GM20431 (cell line): ENCODE measurements around the gene NKX2-3.

Source experiments
- in situ Hi-C: fragments of 300-500 bp; cut with MseI, MboI; formaldehyde crosslinking; loops from one replicate; pipeline ENCODE4 v1.15.0; 2020; ENCODE audit warnings: low sequenced_read_pairs; ENCODE audit not compliant: unreplicated experiment

The NKX2-3 gene

GRCh38 chr10:99532687-99533495 lies at the start of gene NKX2-3:
Gene NKX2-3 (plus strand): TSS chr10:99532942. CDS start chr10:99533132, 190 bp downstream.
- in situ Hi-C loops: no loop called here

GRCh38 chr10:99484626-99485581 lies 47.8 kb upstream of the NKX2-3 start:
- in situ Hi-C loops: no loop called here

- in situ Hi-C loops: no loop called here
These were observed 45.5 kb upstream of the NKX2-3 start for GRCh38 chr10:99487125-99487807.

GRCh38 chr10:99489271-99489670 lies 43.5 kb upstream of the NKX2-3 start:
- in situ Hi-C loops: no loop called here

GRCh38 chr10:99497343-99498025 lies 35.3 kb upstream of the NKX2-3 start:
- in situ Hi-C loops: no loop called here

GRCh38 chr10:99506416-99506815 lies 26.3 kb upstream of the NKX2-3 start:
- in situ Hi-C loops: no loop called here

- in situ Hi-C loops: no loop called here
These were observed 25.5 kb upstream of the NKX2-3 start for GRCh38 chr10:99507265-99507664.

GRCh38 chr10:99513061-99513460 lies 19.7 kb upstream of the NKX2-3 start:
- in situ Hi-C loops: no loop called here

GRCh38 chr10:99519690-99520039 lies 13.1 kb upstream of the NKX2-3 start:
- in situ Hi-C loops: no loop called here

- in situ Hi-C loops: no loop called here
These were observed 12.5 kb upstream of the NKX2-3 start for GRCh38 chr10:99520040-99520846.

GRCh38 chr10:99520847-99521764 lies 11.6 kb upstream of the NKX2-3 start:
- in situ Hi-C loops: no loop called here

GRCh38 chr10:99521765-99522469 lies 10.8 kb upstream of the NKX2-3 start:
- in situ Hi-C loops: no loop called here

- in situ Hi-C loops: no loop called here
These were observed 10.1 kb upstream of the NKX2-3 start for GRCh38 chr10:99522470-99523250.

- in situ Hi-C loops: no loop called here
These were observed 9.4 kb upstream of the NKX2-3 start for GRCh38 chr10:99523251-99523773.

- in situ Hi-C loops: no loop called here
These were observed 8.6 kb upstream of the NKX2-3 start for GRCh38 chr10:99524050-99524666.

- in situ Hi-C loops: no loop called here
These were observed 7.9 kb upstream of the NKX2-3 start for GRCh38 chr10:99524736-99525380.
